Spleen (tissue), 7 donors: ENCODE results near the gene LPCAT1.

Experiments
- CTCF ChIP-seq, 11 experiments: fragments of 200-600 bp in 7 of 11; fragments of 450-650 bp in 4 of 11; sonication (generic) in 4 of 11; IDR thresholded peaks in 8 of 11; conservative IDR thresholded peaks in 3 of 11; 1 replicate in 7 of 11; 2 replicates in 4 of 11; pipeline versions ENCODE4 v1.4.0 to v1.8.0; 2016 to 2021; ENCODE audit warnings: antibody characterized with exemption in 11 of 11, inconsistent platforms in 4 of 11, mild to moderate bottlenecking in 1 of 11
- POLR2AphosphoS5 ChIP-seq, 3 donors: sonication (generic); formaldehyde crosslinking; IDR thresholded peaks; one replicate each; pipeline ENCODE4 v1.5.1; 2017; ENCODE audit warnings: antibody characterized with exemption in 3 of 3
- donor health status: DM: no; HTN: no; CAD: no; lungs with moderate emphysema.
- donor health status: DM: no; HTN: no; CAD: no.
- donor health status: DM: no; HTN: no; CAD: no.

GRCh38 chr5:1412163-1412562 lies 111.6 kb downstream of the LPCAT1 start:
- TF ChIP-seq CTCF (IDR thresholded peaks at IDR 0.05 in 8 of 11, conservative IDR thresholded peaks at IDR 0.05 in 3 of 11): no peak
- no peak for TF ChIP-seq POLR2AphosphoS5 (IDR thresholded peaks at IDR 0.05)
